BE2C (cell line): ENCODE results near the gene STEAP2.
A peak's percentile ranks its signal among the peaks of the same experiment; 100 is the strongest.

Experiments used
- DNase-seq: peaks from one replicate; pipeline ENCODE4 v3.0.0-alpha.2; 2020
- H3K27me3 ChIP-seq: fragments of 250-450 bp; sonication (Bioruptor Pico); 2 replicates; pipeline ENCODE4 v1.5.1; 2020; ENCODE audit warnings: mild to moderate bottlenecking
- H3K36me3 ChIP-seq: fragments of 250-450 bp; sonication (Bioruptor Pico); 2 replicates; pipeline ENCODE4 v1.5.1; 2020; ENCODE audit warnings: mild to moderate bottlenecking
- H3K4me1 ChIP-seq: fragments of 250-450 bp; sonication (Bioruptor Pico); 2 replicates; pipeline ENCODE4 v1.5.1; 2020
- H3K4me3 ChIP-seq: 2 replicates; pipeline ENCODE4 v1.5.1; 2011; ENCODE audit warnings: low read depth, low read length
- H3K9me3 ChIP-seq: fragments of 250-450 bp; sonication (Bioruptor Pico); 2 replicates; pipeline ENCODE4 v1.5.1; 2020
- TF ChIP-seq, protein P1 (sequence below): IDR thresholded peaks from 2 replicates; pipeline ENCODE4 v1.5.1; 2012; ENCODE audit warnings: mild to moderate bottlenecking, low read depth, low read length

STEAP2 gene

DNA sequence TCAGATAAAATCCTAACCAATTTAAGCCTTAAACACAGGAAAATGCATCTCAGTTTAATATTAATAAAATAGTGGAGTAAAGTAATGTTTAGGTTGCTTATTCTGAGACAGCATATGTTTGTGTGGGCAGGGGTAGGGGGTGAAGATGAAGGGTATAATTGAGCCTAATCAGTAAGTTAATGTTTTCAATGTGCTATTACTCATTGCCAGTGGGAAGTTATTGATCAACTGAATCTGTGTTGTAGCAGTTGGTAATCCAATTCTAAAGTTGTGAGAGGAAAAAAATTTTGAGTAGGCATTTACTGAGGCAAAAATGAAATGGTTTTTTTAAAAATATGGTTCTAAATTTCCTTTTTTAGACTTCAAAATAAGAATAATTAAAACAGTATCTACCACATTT lies 49.9 kb downstream of the STEAP2 start:
- Histone ChIP-seq H3K4me3 (no peak overlapping the region), H3K36me3 (no peaks in the 10 kb centered on the region), H3K27me3 (peaks cover 7% of the 10 kb centered on the region; the same call in 1 of the 2 replicates), H3K9me3 (no peaks in the 10 kb centered on the region), H3K4me1 (no peaks in the 10 kb centered on the region)
- TF ChIP-seq, protein P1, sequence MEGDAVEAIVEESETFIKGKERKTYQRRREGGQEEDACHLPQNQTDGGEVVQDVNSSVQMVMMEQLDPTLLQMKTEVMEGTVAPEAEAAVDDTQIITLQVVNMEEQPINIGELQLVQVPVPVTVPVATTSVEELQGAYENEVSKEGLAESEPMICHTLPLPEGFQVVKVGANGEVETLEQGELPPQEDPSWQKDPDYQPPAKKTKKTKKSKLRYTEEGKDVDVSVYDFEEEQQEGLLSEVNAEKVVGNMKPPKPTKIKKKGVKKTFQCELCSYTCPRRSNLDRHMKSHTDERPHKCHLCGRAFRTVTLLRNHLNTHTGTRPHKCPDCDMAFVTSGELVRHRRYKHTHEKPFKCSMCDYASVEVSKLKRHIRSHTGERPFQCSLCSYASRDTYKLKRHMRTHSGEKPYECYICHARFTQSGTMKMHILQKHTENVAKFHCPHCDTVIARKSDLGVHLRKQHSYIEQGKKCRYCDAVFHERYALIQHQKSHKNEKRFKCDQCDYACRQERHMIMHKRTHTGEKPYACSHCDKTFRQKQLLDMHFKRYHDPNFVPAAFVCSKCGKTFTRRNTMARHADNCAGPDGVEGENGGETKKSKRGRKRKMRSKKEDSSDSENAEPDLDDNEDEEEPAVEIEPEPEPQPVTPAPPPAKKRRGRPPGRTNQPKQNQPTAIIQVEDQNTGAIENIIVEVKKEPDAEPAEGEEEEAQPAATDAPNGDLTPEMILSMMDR: no peak
- DNase-seq: no peak

DNA sequence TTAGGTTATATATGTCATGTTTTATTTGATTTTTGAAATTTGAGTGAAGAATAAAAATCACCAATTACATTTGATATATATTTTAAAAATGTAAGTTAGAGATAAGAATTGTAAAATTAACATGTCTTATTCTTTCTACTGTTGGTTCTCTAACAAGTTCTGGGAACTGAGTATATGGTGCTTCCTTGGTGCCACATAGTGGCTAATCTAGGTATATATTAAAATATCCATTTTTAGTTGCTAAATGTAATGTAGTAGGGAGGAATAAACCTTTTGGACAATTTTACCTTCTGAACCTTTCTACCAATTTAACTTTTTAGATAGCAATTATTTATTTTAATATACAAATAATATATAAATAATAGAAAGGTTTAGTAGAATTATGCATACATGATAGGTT lies 50.9 kb downstream of the STEAP2 start:
- no peaks in the 10 kb centered on the region for H3K4me1 ChIP-seq
- H3K27me3 ChIP-seq: peaks cover 7% of the 10 kb centered on the region; the same call in 1 of the 2 replicates
- TF ChIP-seq, protein P1: peak; percentile 40
- DNase-seq: no peak
- no peak overlapping the region for H3K4me3 ChIP-seq
- no peaks in the 10 kb centered on the region for H3K36me3 ChIP-seq
- no peaks in the 10 kb centered on the region for H3K9me3 ChIP-seq

- no peaks in the 10 kb centered on the region for H3K4me1 ChIP-seq
- TF ChIP-seq, protein P1: no peak
- H3K27me3 ChIP-seq: peaks cover 7% of the 10 kb centered on the region; the same call in 1 of the 2 replicates
- no peaks in the 10 kb centered on the region for H3K36me3 ChIP-seq
- DNase-seq: no peak
- H3K9me3 ChIP-seq: no peaks in the 10 kb centered on the region
- H3K4me3 ChIP-seq: no peak overlapping the region
These were observed 55.3 kb downstream of the STEAP2 start for GRCh38 chr7:90266808-90267207.

- no peak overlapping the region for H3K4me3 ChIP-seq
- peaks cover 7% of the 10 kb centered on the region; the same call in 1 of the 2 replicates for H3K27me3 ChIP-seq
- no peaks in the 10 kb centered on the region for H3K36me3 ChIP-seq
- no peaks in the 10 kb centered on the region for H3K4me1 ChIP-seq
- DNase-seq: no peak
- H3K9me3 ChIP-seq: no peaks in the 10 kb centered on the region
- TF ChIP-seq, protein P1: no peak
These were observed 55.8 kb downstream of the STEAP2 start for GRCh38 chr7:90267263-90267858.

GRCh38 chr7:90269163-90269562 lies 57.6 kb downstream of the STEAP2 start:
- DNase-seq: no peak
- Histone ChIP-seq H3K27me3 (peaks cover 7% of the 10 kb centered on the region; the same call in 1 of the 2 replicates), H3K9me3 (no peaks in the 10 kb centered on the region), H3K4me1 (no peaks in the 10 kb centered on the region), H3K4me3 (no peak overlapping the region), H3K36me3 (no peaks in the 10 kb centered on the region)
- TF ChIP-seq, protein P1: no peak

GRCh38 chr7:90270431-90271178 lies 59.1 kb downstream of the STEAP2 start:
- TF ChIP-seq, protein P1: no peak
- Histone ChIP-seq H3K4me1 (no peaks in the 10 kb centered on the region), H3K9me3 (no peaks in the 10 kb centered on the region), H3K4me3 (no peak overlapping the region), H3K27me3 (peaks cover 4% of the 10 kb centered on the region; the same call in 1 of the 2 replicates), H3K36me3 (no peaks in the 10 kb centered on the region)
- no peak for DNase-seq
